ENCODE results near the gene TMEM134.
A peak's percentile ranks its signal among the peaks of the same experiment; 100 is the strongest.

Gene TMEM134

GRCh38 chr11:67435727-67436458 is 33.2 kb downstream of the TMEM134 start:
- WGBS (ENCODE audit: insufficient coverage, insufficient read length) = no CpG with 5 or more reads among the region's 38 CpGs
- Histone ChIP-seq H3K27ac (ENCODE audit: low read length) (no peak overlapping the region), H3K4me3 (ENCODE audit: low read length) (no peak overlapping the region), H3K4me1 (ENCODE audit: control insufficient read depth, insufficient read depth, low read length) (peaks cover 6% of the 10 kb centered on the region; the same call in 1 of the 2 replicates), H3K36me3 (ENCODE audit: control insufficient read depth, insufficient read depth, low read length) (peaks cover 26% of the 10 kb centered on the region), H3K27me3 (ENCODE audit: control insufficient read depth, insufficient read depth, low read length) (no peaks in the 10 kb centered on the region), H3K9me3 (ENCODE audit: control insufficient read depth, insufficient read depth, low read length) (no peaks in the 10 kb centered on the region)
- no peak for DNase-seq (ENCODE audit: low read depth, low spot score)

- no peak overlapping the region for H3K27ac ChIP-seq (ENCODE audit: low read length)
- H3K36me3 ChIP-seq (ENCODE audit: control insufficient read depth, insufficient read depth, low read length) = peaks cover 26% of the 10 kb centered on the region
- WGBS (ENCODE audit: insufficient coverage, insufficient read length) = no CpG with 5 or more reads among the region's 26 CpGs
- H3K27me3 ChIP-seq (ENCODE audit: control insufficient read depth, insufficient read depth, low read length) = no peaks in the 10 kb centered on the region
- H3K4me1 ChIP-seq (ENCODE audit: control insufficient read depth, insufficient read depth, low read length) = peaks cover 6% of the 10 kb centered on the region; the same call in 1 of the 2 replicates
- no peak overlapping the region for H3K4me3 ChIP-seq (ENCODE audit: low read length)
- no peaks in the 10 kb centered on the region for H3K9me3 ChIP-seq (ENCODE audit: control insufficient read depth, insufficient read depth, low read length)
- no peak for DNase-seq (ENCODE audit: low read depth, low spot score)
These were observed 33.9 kb downstream of the TMEM134 start for GRCh38 chr11:67435031-67435726.

- Histone ChIP-seq H3K36me3 (ENCODE audit: control insufficient read depth, insufficient read depth, low read length) (peaks cover 26% of the 10 kb centered on the region), H3K4me1 (ENCODE audit: control insufficient read depth, insufficient read depth, low read length) (peaks cover 6% of the 10 kb centered on the region; the same call in 1 of the 2 replicates), H3K4me3 (ENCODE audit: low read length) (no peak overlapping the region), H3K9me3 (ENCODE audit: control insufficient read depth, insufficient read depth, low read length) (no peaks in the 10 kb centered on the region), H3K27me3 (ENCODE audit: control insufficient read depth, insufficient read depth, low read length) (no peaks in the 10 kb centered on the region), H3K27ac (ENCODE audit: low read length) (no peak overlapping the region)
- no peak for DNase-seq (ENCODE audit: low read depth, low spot score)
- WGBS (ENCODE audit: insufficient coverage, insufficient read length) = no CpG with 5 or more reads among the region's 23 CpGs
These were observed 34.6 kb downstream of the TMEM134 start for GRCh38 chr11:67434395-67434881.

GRCh38 chr11:67433536-67434394 is 35.3 kb downstream of the TMEM134 start:
- no peak for DNase-seq (ENCODE audit: low read depth, low spot score)
- H3K4me3 ChIP-seq (ENCODE audit: low read length) = no peak overlapping the region
- no peak overlapping the region for H3K27ac ChIP-seq (ENCODE audit: low read length)

GRCh38 chr11:67432655-67433349 is 36.2 kb downstream of the TMEM134 start:
- Histone ChIP-seq H3K27ac (ENCODE audit: low read length) (no peak overlapping the region), H3K4me3 (ENCODE audit: low read length) (no peak overlapping the region), H3K27me3 (ENCODE audit: control insufficient read depth, insufficient read depth, low read length) (no peaks in the 10 kb centered on the region), H3K4me1 (ENCODE audit: control insufficient read depth, insufficient read depth, low read length) (peaks cover 8% of the 10 kb centered on the region; the same call in 1 of the 2 replicates), H3K36me3 (ENCODE audit: control insufficient read depth, insufficient read depth, low read length) (peaks cover 22% of the 10 kb centered on the region), H3K9me3 (ENCODE audit: control insufficient read depth, insufficient read depth, low read length) (no peaks in the 10 kb centered on the region)
- DNase-seq (ENCODE audit: low read depth, low spot score) = no peak
- no CpG with 5 or more reads among the region's 22 CpGs for WGBS (ENCODE audit: insufficient coverage, insufficient read length)

More at GRCh38 chr11:67433536-67434394, 35.3 kb downstream of the TMEM134 start:
- no peaks in the 10 kb centered on the region for H3K27me3 ChIP-seq (ENCODE audit: control insufficient read depth, insufficient read depth, low read length)
- no CpG with 5 or more reads among the region's 22 CpGs for WGBS (ENCODE audit: insufficient coverage, insufficient read length)
- H3K36me3 ChIP-seq (ENCODE audit: control insufficient read depth, insufficient read depth, low read length) = peaks cover 26% of the 10 kb centered on the region
- H3K4me1 ChIP-seq (ENCODE audit: control insufficient read depth, insufficient read depth, low read length) = peaks cover 8% of the 10 kb centered on the region; the same call in 1 of the 2 replicates
- H3K9me3 ChIP-seq (ENCODE audit: control insufficient read depth, insufficient read depth, low read length) = no peaks in the 10 kb centered on the region

- WGBS (ENCODE audit: insufficient coverage, insufficient read length) = no CpG with 5 or more reads among the region's 24 CpGs
These were observed 37.5 kb downstream of the TMEM134 start for GRCh38 chr11:67431346-67432249.

GRCh38 chr11:67429722-67430121 is 39.3 kb downstream of the TMEM134 start:
- Histone ChIP-seq H3K4me1 (ENCODE audit: control insufficient read depth, insufficient read depth, low read length) (peaks cover 2% of the 10 kb centered on the region; the same call in 1 of the 2 replicates), H3K27me3 (ENCODE audit: control insufficient read depth, insufficient read depth, low read length) (no peaks in the 10 kb centered on the region), H3K36me3 (ENCODE audit: control insufficient read depth, insufficient read depth, low read length) (peaks cover 22% of the 10 kb centered on the region), H3K27ac (ENCODE audit: low read length) (no peak overlapping the region), H3K9me3 (ENCODE audit: control insufficient read depth, insufficient read depth, low read length) (no peaks in the 10 kb centered on the region), H3K4me3 (ENCODE audit: low read length) (no peak overlapping the region)
- WGBS (ENCODE audit: insufficient coverage, insufficient read length) = no CpG with 5 or more reads among the region's 11 CpGs
- DNase-seq (ENCODE audit: low read depth, low spot score) = no peak

More at GRCh38 chr11:67431346-67432249, 37.5 kb downstream of the TMEM134 start:
- Histone ChIP-seq H3K9me3 (ENCODE audit: control insufficient read depth, insufficient read depth, low read length) (no peaks in the 10 kb centered on the region), H3K27me3 (ENCODE audit: control insufficient read depth, insufficient read depth, low read length) (no peaks in the 10 kb centered on the region), H3K4me1 (ENCODE audit: control insufficient read depth, insufficient read depth, low read length) (peaks cover 5% of the 10 kb centered on the region; the same call in 1 of the 2 replicates), H3K27ac (ENCODE audit: low read length) (no peak overlapping the region), H3K4me3 (ENCODE audit: low read length) (no peak overlapping the region), H3K36me3 (ENCODE audit: control insufficient read depth, insufficient read depth, low read length) (peaks cover 22% of the 10 kb centered on the region)
- no peak for DNase-seq (ENCODE audit: low read depth, low spot score)

GRCh38 chr11:67429038-67429668 is 39.9 kb downstream of the TMEM134 start:
- Histone ChIP-seq H3K27ac (ENCODE audit: low read length) (no peak overlapping the region), H3K36me3 (ENCODE audit: control insufficient read depth, insufficient read depth, low read length) (peaks cover 17% of the 10 kb centered on the region), H3K9me3 (ENCODE audit: control insufficient read depth, insufficient read depth, low read length) (no peaks in the 10 kb centered on the region), H3K27me3 (ENCODE audit: control insufficient read depth, insufficient read depth, low read length) (no peaks in the 10 kb centered on the region), H3K4me3 (ENCODE audit: low read length) (peak overlapping the region; percentile 91; the same call in 1 of the 2 replicates), H3K4me1 (ENCODE audit: control insufficient read depth, insufficient read depth, low read length) (peaks cover 2% of the 10 kb centered on the region; the same call in 1 of the 2 replicates)
- no peak for DNase-seq (ENCODE audit: low read depth, low spot score)
- WGBS (ENCODE audit: insufficient coverage, insufficient read length) = no CpG with 5 or more reads among the region's 12 CpGs

All from iPS DF 6.9 (cell line).